Activated CD4-positive, alpha-beta T cell treated with anti-CD3 and anti-CD28 coated beads, Interleukin-2, amount 50 U/mL, for 1 hour (primary cell): ENCODE measurements around the gene CAPN3.

Experiments
- DNase-seq: peaks from one replicate; pipeline ENCODE4 v3.0.0-alpha.2; 2020

The CAPN3 gene

GRCh38 chr15:42457445-42458442, 98.4 kb downstream of the CAPN3 start:
- no peak for DNase-seq

GRCh38 chr15:42461261-42461660, 102.0 kb downstream of the CAPN3 start:
- no peak for DNase-seq
